Fibroblast of the aortic adventitia (primary cell): ENCODE data around the gene FEV. TPM values are rescaled to one million over a fixed set of nuclear protein-coding genes. Genes with fewer than 3 reads are reported as not detected.

Source experiments
- DNase-seq: peaks from one replicate; pipeline ENCODE4 v3.0.0-alpha.2; 2010; ENCODE audit warnings: low read depth
- H3K4me3 ChIP-seq: 2 replicates; pipeline ENCODE4 v1.5.1; 2011; ENCODE audit warnings: low read depth, mild to moderate bottlenecking, control low read depth, low read length, moderate library complexity
- CTCF ChIP-seq: IDR thresholded peaks from 2 replicates; pipeline ENCODE4 v1.5.1; 2011; ENCODE audit warnings: mild to moderate bottlenecking, low read length, control low read depth, inconsistent platforms; ENCODE audit not compliant: insufficient read depth
- total RNA-seq: library from RNA; depleted of rRNA; stranded (reverse); fragments of >200 nt; gene quantifications from 2 replicates; pipeline ENCODE4 v1.2.3, GENCODE V29; 2012; ENCODE audit warnings: low replicate concordance

The FEV gene
- total RNA-seq, 1 donor = not detected

- H3K4me3 ChIP-seq = no peak overlapping the region
- no peak for DNase-seq
- TF ChIP-seq CTCF = no peak
Observed at GRCh38 chr2:218999021-218999880, 14.3 kb upstream of the FEV start.

DNA sequence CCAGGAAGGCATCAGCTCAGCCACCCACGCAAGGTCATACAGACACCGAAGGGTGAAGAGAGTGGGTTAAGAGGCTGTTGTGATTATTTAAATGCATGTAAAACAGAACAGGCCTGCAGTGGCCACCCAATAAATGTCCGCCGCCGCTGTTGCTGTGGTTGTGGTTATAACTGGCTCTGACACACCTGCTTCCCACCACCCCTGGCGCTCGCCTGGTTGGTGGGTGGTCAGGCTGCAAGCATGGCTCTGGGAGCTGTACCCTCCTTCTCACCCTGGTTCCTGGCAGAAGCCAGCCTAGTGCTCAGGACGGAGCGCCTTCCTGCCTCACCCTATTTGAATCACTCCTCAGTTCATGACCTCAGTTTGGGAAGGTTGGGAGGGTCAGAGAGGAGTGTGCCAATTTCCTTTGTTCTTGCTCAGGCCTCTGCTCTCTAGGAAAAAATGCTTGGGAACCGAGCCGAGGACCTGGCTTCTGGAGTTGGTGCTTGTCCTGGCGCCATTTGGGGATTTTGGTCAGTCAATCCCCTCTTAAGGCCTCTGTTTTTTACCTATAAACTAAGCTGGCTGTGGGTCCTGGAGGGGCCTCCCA, 13.5 kb upstream of the FEV start:
- H3K4me3 ChIP-seq = no peak overlapping the region
- no peak for DNase-seq
- TF ChIP-seq CTCF = no peak

GRCh38 chr2:218997731-218998130, 12.7 kb upstream of the FEV start:
- no peak for TF ChIP-seq CTCF
- no peak overlapping the region for H3K4me3 ChIP-seq
- DNase-seq = no peak

- no peak for DNase-seq
- no peak overlapping the region for H3K4me3 ChIP-seq
- no peak for TF ChIP-seq CTCF
Observed at GRCh38 chr2:218996937-218997336, 12.0 kb upstream of the FEV start.

- TF ChIP-seq CTCF = peak; percentile 82
- peak; percentile 74 for DNase-seq
- H3K4me3 ChIP-seq = peak overlapping the region; percentile 59
Observed at GRCh38 chr2:218995972-218996711, 11.2 kb upstream of the FEV start.

- H3K4me3 ChIP-seq = no peak overlapping the region
- TF ChIP-seq CTCF = peak; percentile 6
- DNase-seq = no peak
Observed at GRCh38 chr2:218995561-218995960, 10.6 kb upstream of the FEV start.
